Astrocyte (in vitro differentiated cells and primary cell): ENCODE results near the gene TRH. TPM values are rescaled to one million over a fixed set of nuclear protein-coding genes. Genes with fewer than 3 reads are reported as not detected.

Experiments used
- DNase-seq: peaks from one replicate; pipeline ENCODE4 v3.0.0-alpha.2; 2010; ENCODE audit warnings: low read depth
- FAIRE-seq: peaks from 2 replicates; lab custom pipeline; 2011; peaks lifted over from hg19 to GRCh38; lab: Jason Lieb, UNC
- H2AFZ ChIP-seq: 2 replicates; pipeline ENCODE4 v1.6.0; 2012; ENCODE audit warnings: low read depth, low read length, inconsistent platforms
- H3K27ac ChIP-seq: 2 replicates; pipeline ENCODE4 v1.5.1; 2011; ENCODE audit warnings: low read depth, low read length, inconsistent platforms
- H3K27me3 ChIP-seq: 2 replicates; pipeline ENCODE4 v1.6.0; 2011; ENCODE audit warnings: low read length, inconsistent platforms; ENCODE audit not compliant: insufficient read depth
- H3K36me3 ChIP-seq: 2 replicates; pipeline ENCODE4 v1.5.1; 2011; ENCODE audit warnings: low read length, inconsistent platforms; ENCODE audit not compliant: insufficient read depth
- H3K4me1 ChIP-seq: 2 replicates; pipeline ENCODE4 v1.5.1; 2011; ENCODE audit warnings: low read length, inconsistent platforms; ENCODE audit not compliant: insufficient read depth
- H3K4me2 ChIP-seq: 2 replicates; pipeline ENCODE4 v1.6.0; 2012; ENCODE audit warnings: low read length, inconsistent platforms
- H3K4me3 ChIP-seq: 2 replicates; pipeline ENCODE4 v1.5.1; 2011; ENCODE audit warnings: low read depth, mild to moderate bottlenecking, low read length, inconsistent platforms; ENCODE audit not compliant: insufficient read depth
- H3K79me2 ChIP-seq: 2 replicates; pipeline ENCODE4 v1.6.0; 2012; ENCODE audit warnings: mild to moderate bottlenecking, low read length, inconsistent platforms; ENCODE audit not compliant: insufficient read depth
- H3K9ac ChIP-seq: 2 replicates; pipeline ENCODE4 v1.6.0; 2012; ENCODE audit warnings: mild to moderate bottlenecking, low read length, inconsistent platforms
- H3K9me3 ChIP-seq: 2 replicates; pipeline ENCODE4 v1.5.1; 2012; ENCODE audit warnings: low read depth, mild to moderate bottlenecking, low read length, inconsistent platforms; ENCODE audit not compliant: insufficient read depth
- H4K20me1 ChIP-seq: 2 replicates; pipeline ENCODE4 v1.6.0; 2012; ENCODE audit warnings: low read length, inconsistent platforms; ENCODE audit not compliant: insufficient read depth
- H3K27ac Mint-ChIP-seq: one replicate; pipeline ENCODE4 v1.8.0; 2021; ENCODE audit warnings: mild to moderate bottlenecking, mixed read lengths; ENCODE audit not compliant: unreplicated experiment
- H3K27me3 Mint-ChIP-seq: one replicate; pipeline ENCODE4 v1.8.0; 2021; ENCODE audit warnings: low read depth, mixed read lengths; ENCODE audit not compliant: unreplicated experiment
- H3K36me3 Mint-ChIP-seq: one replicate; pipeline ENCODE4 v1.8.0; 2021; ENCODE audit warnings: low read depth, mixed read lengths; ENCODE audit not compliant: unreplicated experiment
- H3K4me1 Mint-ChIP-seq: one replicate; pipeline ENCODE4 v1.8.0; 2021; ENCODE audit warnings: low read depth, mixed read lengths; ENCODE audit not compliant: unreplicated experiment
- H3K4me3 Mint-ChIP-seq: one replicate; pipeline ENCODE4 v1.8.0; 2021; ENCODE audit warnings: mild to moderate bottlenecking, moderate library complexity, mixed read lengths; ENCODE audit not compliant: unreplicated experiment
- H3K9me3 Mint-ChIP-seq: one replicate; pipeline ENCODE4 v1.8.0; 2021; ENCODE audit warnings: mild to moderate bottlenecking, mixed read lengths; ENCODE audit not compliant: unreplicated experiment
- CTCF ChIP-seq: IDR thresholded peaks from 2 replicates; pipeline ENCODE4 v1.5.1; 2011; ENCODE audit warnings: low read depth, mild to moderate bottlenecking, inconsistent platforms, low read length, moderate library complexity; ENCODE audit not compliant: insufficient read depth
- EZH2 ChIP-seq: IDR thresholded peaks from 2 replicates; pipeline ENCODE4 v1.6.1; 2012; ENCODE audit warnings: mild to moderate bottlenecking, low read length, inconsistent platforms; ENCODE audit not compliant: insufficient read depth
- total RNA-seq: library from RNA; stranded (reverse); gene quantifications from 2 replicates; pipeline ENCODE4 v1.2.1, GENCODE V29; 2021

TRH gene
- total RNA-seq, 1 donor from 2014 or later = 0.14 TPM

DNA sequence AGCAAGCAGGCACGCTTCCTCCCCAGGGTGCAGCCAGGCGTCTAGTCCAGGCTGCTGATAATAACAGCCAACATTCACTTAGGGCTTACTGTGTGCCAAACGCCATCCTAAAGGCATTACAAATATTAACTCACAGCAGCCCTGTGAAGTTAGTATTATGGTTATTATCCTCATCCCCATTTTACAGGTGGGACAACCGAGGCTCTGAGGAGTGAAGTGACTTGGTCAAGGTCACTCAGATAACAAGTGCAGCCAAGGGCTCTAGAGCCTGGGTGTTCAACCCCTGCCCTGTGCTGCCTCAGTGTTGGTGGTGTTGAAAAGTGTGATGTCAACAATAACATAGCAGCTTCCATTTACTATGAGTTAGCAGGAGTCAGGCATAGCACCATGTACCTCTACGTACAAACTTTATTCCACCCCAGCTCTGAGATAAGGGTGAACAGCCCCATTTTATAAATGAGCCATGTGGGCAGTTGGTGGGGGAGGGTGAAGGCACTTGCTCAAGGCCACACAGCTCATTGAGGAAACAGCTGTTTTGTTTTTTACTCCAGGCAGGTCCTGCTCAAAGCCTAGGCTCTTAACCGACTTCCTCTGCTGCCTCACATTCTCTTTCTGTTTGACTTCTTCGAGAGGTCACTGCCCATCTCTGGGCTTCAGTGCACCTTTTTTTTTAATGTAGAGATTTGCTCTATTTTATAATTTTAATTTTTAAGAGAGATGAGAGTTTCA is 24.0 kb upstream of the TRH start:
- peaks cover 5% of the 10 kb centered on the region for H3K9me3 ChIP-seq
- peaks cover 47% of the 10 kb centered on the region for H3K27me3 Mint-ChIP-seq

DNA sequence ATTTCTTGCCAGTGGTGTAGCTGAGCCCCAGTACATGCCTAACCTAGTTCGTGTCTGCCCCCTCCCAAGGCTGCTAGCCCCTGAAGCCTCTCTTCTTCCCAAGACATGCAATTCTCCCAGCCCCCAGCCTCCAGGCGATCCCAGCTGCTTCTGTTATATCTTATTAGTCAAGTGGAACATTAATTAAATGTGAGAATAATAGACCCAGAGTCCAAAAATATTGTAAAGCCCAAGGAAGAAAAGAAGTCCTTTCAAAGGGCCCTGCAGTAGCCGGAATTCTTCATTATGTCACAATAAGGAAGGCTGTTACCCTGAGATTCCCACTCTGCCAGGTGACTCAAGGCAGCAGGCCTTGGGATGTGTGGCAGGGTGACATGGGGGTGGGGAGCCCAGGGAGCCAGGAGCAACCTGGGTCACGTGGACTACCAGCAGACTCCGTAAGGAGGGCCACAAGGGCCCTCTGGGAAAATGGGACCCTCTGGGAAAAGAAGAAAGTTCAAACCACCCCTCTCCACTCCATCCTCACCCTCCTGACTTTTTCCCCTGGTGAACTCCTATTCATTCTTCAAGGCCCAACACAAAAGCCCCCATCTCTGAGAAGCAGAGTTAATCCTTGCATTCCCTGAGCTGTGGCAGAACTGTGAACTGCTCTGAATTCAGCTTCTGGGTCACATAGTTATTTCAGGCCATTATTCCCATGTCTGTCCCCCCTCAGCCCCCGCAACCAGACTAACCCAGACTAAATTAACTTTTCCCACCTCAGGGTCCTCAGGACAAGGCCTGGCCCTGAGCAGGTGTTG is 21.8 kb upstream of the TRH start:
- H2AFZ ChIP-seq = no peak overlapping the region
- no peak overlapping the region for H3K27ac ChIP-seq
- peaks cover 10% of the 10 kb centered on the region for H3K27me3 ChIP-seq
- H3K9me3 Mint-ChIP-seq = peaks cover 3% of the 10 kb centered on the region
- DNase-seq (no peak), FAIRE-seq (no peak)
- H3K36me3 Mint-ChIP-seq = no peaks in the 10 kb centered on the region
- H3K4me1 Mint-ChIP-seq = no peaks in the 10 kb centered on the region
- no peaks in the 10 kb centered on the region for H3K4me1 ChIP-seq
- TF ChIP-seq CTCF (no peak), EZH2 (no peak)
- H3K36me3 ChIP-seq = no peaks in the 10 kb centered on the region
- H4K20me1 ChIP-seq = no peaks in the 10 kb centered on the region
- no peak overlapping the region for H3K4me2 ChIP-seq
- peaks cover 39% of the 10 kb centered on the region for H3K27me3 Mint-ChIP-seq
- H3K4me3 Mint-ChIP-seq = no peak overlapping the region
- H3K27ac Mint-ChIP-seq = no peak overlapping the region
- no peaks in the 10 kb centered on the region for H3K79me2 ChIP-seq
- no peak overlapping the region for H3K9ac ChIP-seq
- H3K4me3 ChIP-seq = no peak overlapping the region
- no peaks in the 10 kb centered on the region for H3K9me3 ChIP-seq

More for the DNA sequence above, 24.0 kb upstream of the TRH start:
- Mint-ChIP-seq H3K36me3 (no peaks in the 10 kb centered on the region), H3K4me3 (no peak overlapping the region), H3K27ac (no peak overlapping the region), H3K4me1 (no peaks in the 10 kb centered on the region), H3K9me3 (peaks cover 9% of the 10 kb centered on the region)
- H3K27ac ChIP-seq = no peak overlapping the region
- no peaks in the 10 kb centered on the region for H3K4me1 ChIP-seq
- H3K36me3 ChIP-seq = no peaks in the 10 kb centered on the region
- no peak overlapping the region for H2AFZ ChIP-seq
- FAIRE-seq (no peak), DNase-seq (no peak)
- no peaks in the 10 kb centered on the region for H3K79me2 ChIP-seq
- no peak overlapping the region for H3K9ac ChIP-seq
- H3K4me2 ChIP-seq = no peak overlapping the region
- TF ChIP-seq CTCF (no peak), EZH2 (no peak)
- no peaks in the 10 kb centered on the region for H4K20me1 ChIP-seq
- H3K27me3 ChIP-seq = peaks cover 8% of the 10 kb centered on the region
- no peak overlapping the region for H3K4me3 ChIP-seq
